ENCODE measurements around the gene EFCAB11.

The EFCAB11 gene

DNA sequence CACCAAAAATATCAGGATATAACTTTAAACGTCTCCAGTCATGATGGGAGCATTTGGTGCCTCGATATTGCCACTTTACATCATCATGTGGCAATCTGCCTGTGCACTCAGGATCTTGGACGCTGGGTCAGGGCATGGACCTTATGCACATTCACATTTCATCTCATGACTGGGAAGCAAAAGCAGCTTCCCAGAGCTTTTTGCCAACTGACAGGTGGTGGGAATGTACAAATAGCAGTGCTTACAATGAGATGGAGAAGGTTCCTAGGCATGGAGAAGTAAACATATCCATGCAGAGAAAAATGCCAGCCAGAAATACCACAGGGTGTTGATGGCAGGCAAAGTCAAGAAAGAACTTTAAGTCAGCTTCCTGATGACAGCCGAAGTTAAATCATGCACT lies 30.3 kb downstream of the EFCAB11 start:
- POLR2A ChIA-PET, result no interaction called here
- H3K4me3 ChIP-seq (ENCODE audit: control insufficient read depth in 1 of 7, extremely low read depth in 1 of 7, insufficient read depth in 4 of 7, low read depth in 2 of 7, low read length in 6 of 7), result no peak overlapping the region
- H3K27me3 ChIP-seq (replicated peaks in 2 of 5; ENCODE audit: control insufficient read depth in 4 of 5, insufficient read depth in 5 of 5, low read length in 4 of 5), result no peaks in the 10 kb centered on the region
- no peak for DNase-seq
- no peaks in the 10 kb centered on the region for H3K9me3 ChIP-seq (ENCODE audit: control extremely low read depth in 1 of 5, control insufficient read depth in 4 of 5, insufficient read depth in 2 of 5, low read depth in 1 of 5, low read length in 4 of 5)
- no peak overlapping the region for H3K27ac ChIP-seq (ENCODE audit: insufficient read depth in 1 of 2, low read depth in 1 of 2, low read length in 2 of 2, poor library complexity in 1 of 2, severe bottlenecking in 2 of 2)
- CTCF ChIA-PET, result interaction anchor here (2.9 kb wide), 1 partner anchor 11 kb away, joined by 10 read pairs; no protein-coding TSS in a partner anchor
- H3K36me3 ChIP-seq (ENCODE audit: control insufficient read depth in 4 of 4, insufficient read depth in 4 of 4, low read length in 3 of 4), result peaks cover 0 to 2% (median under 1%) of the 10 kb centered on the region in 4 experiments
- WGBS (ENCODE audit: insufficient coverage), result 100% methylated on average over 2 of the region's 4 CpGs
- H3K4me1 ChIP-seq (ENCODE audit: control extremely low read depth in 1 of 4, control insufficient read depth in 4 of 4, insufficient read depth in 4 of 4, low read length in 3 of 4), result no peaks in the 10 kb centered on the region

- CTCF ChIA-PET, result interaction anchor here (0.7 to 2.9 kb wide), 4 partner anchors 9 to 922 kb away, joined by 3 to 10 read pairs (median 3); no protein-coding TSS in a partner anchor
- Histone ChIP-seq H3K27ac (ENCODE audit: insufficient read depth in 1 of 2, low read depth in 1 of 2, low read length in 2 of 2, poor library complexity in 1 of 2, severe bottlenecking in 2 of 2) (no peak overlapping the region), H3K4me3 (ENCODE audit: control insufficient read depth in 1 of 7, extremely low read depth in 1 of 7, insufficient read depth in 4 of 7, low read depth in 2 of 7, low read length in 6 of 7) (no peak overlapping the region), H3K4me1 (ENCODE audit: control extremely low read depth in 1 of 4, control insufficient read depth in 4 of 4, insufficient read depth in 4 of 4, low read length in 3 of 4) (no peaks in the 10 kb centered on the region), H3K36me3 (ENCODE audit: control insufficient read depth in 4 of 4, insufficient read depth in 4 of 4, low read length in 3 of 4) (peaks cover 0 to 3% (median 1%) of the 10 kb centered on the region in 4 experiments), H3K27me3 (replicated peaks in 2 of 5; ENCODE audit: control insufficient read depth in 4 of 5, insufficient read depth in 5 of 5, low read length in 4 of 5) (no peaks in the 10 kb centered on the region), H3K9me3 (ENCODE audit: control extremely low read depth in 1 of 5, control insufficient read depth in 4 of 5, insufficient read depth in 2 of 5, low read depth in 1 of 5, low read length in 4 of 5) (no peaks in the 10 kb centered on the region)
- no peak for DNase-seq
- POLR2A ChIA-PET, result no interaction called here
- WGBS (ENCODE audit: insufficient coverage), result 90% methylated on average over 2 of the region's 6 CpGs
Observed at GRCh38 chr14:89922031-89922907, 32.3 kb downstream of the EFCAB11 start.

GRCh38 chr14:89921346-89921745 lies 33.2 kb downstream of the EFCAB11 start:
- peaks cover 0 to 3% (median 1%) of the 10 kb centered on the region in 4 experiments for H3K36me3 ChIP-seq (ENCODE audit: control insufficient read depth in 4 of 4, insufficient read depth in 4 of 4, low read length in 3 of 4)
- H3K9me3 ChIP-seq (ENCODE audit: control extremely low read depth in 1 of 5, control insufficient read depth in 4 of 5, insufficient read depth in 2 of 5, low read depth in 1 of 5, low read length in 4 of 5), result no peaks in the 10 kb centered on the region
- ChIA-PET POLR2A (interaction anchor here (0.6 kb wide), 1 partner anchor 379 kb away, joined by 3 read pairs; no protein-coding TSS in a partner anchor), CTCF (interaction anchor here (1.6 to 2.9 kb wide), 2 partner anchors 8 kb away, joined by 4 to 10 read pairs; no protein-coding TSS in a partner anchor)
- no peaks in the 10 kb centered on the region for H3K4me1 ChIP-seq (ENCODE audit: control extremely low read depth in 1 of 4, control insufficient read depth in 4 of 4, insufficient read depth in 4 of 4, low read length in 3 of 4)
- no peak for DNase-seq
- H3K4me3 ChIP-seq (ENCODE audit: control insufficient read depth in 1 of 7, extremely low read depth in 1 of 7, insufficient read depth in 4 of 7, low read depth in 2 of 7, low read length in 6 of 7), result no peak overlapping the region
- 90% methylated on average over 2 of the region's 3 CpGs for WGBS (ENCODE audit: insufficient coverage)
- H3K27me3 ChIP-seq (replicated peaks in 2 of 5; ENCODE audit: control insufficient read depth in 4 of 5, insufficient read depth in 5 of 5, low read length in 4 of 5), result no peaks in the 10 kb centered on the region
- no peak overlapping the region for H3K27ac ChIP-seq (ENCODE audit: insufficient read depth in 1 of 2, low read depth in 1 of 2, low read length in 2 of 2, poor library complexity in 1 of 2, severe bottlenecking in 2 of 2)

- no peaks in the 10 kb centered on the region for H3K27me3 ChIP-seq (replicated peaks in 2 of 5; ENCODE audit: control insufficient read depth in 4 of 5, insufficient read depth in 5 of 5, low read length in 4 of 5)
- H3K27ac ChIP-seq (ENCODE audit: insufficient read depth in 1 of 2, low read depth in 1 of 2, low read length in 2 of 2, poor library complexity in 1 of 2, severe bottlenecking in 2 of 2), result no peak overlapping the region
- ChIA-PET CTCF (interaction anchor here (0.9 to 1.6 kb wide), 3 partner anchors 9 to 893 kb away, joined by 3 to 4 read pairs (median 3); no protein-coding TSS in a partner anchor), POLR2A (no interaction called here)
- WGBS (ENCODE audit: insufficient coverage), result 100% methylated on average over 1 of the region's 2 CpGs
- no peak overlapping the region for H3K4me3 ChIP-seq (ENCODE audit: control insufficient read depth in 1 of 7, extremely low read depth in 1 of 7, insufficient read depth in 4 of 7, low read depth in 2 of 7, low read length in 6 of 7)
- H3K4me1 ChIP-seq (ENCODE audit: control extremely low read depth in 1 of 4, control insufficient read depth in 4 of 4, insufficient read depth in 4 of 4, low read length in 3 of 4), result peaks cover 0 to 1% (median 0%) of the 10 kb centered on the region in 4 experiments
- peaks cover 0 to 3% (median 1%) of the 10 kb centered on the region in 4 experiments for H3K36me3 ChIP-seq (ENCODE audit: control insufficient read depth in 4 of 4, insufficient read depth in 4 of 4, low read length in 3 of 4)
- no peak for DNase-seq
- no peaks in the 10 kb centered on the region for H3K9me3 ChIP-seq (ENCODE audit: control extremely low read depth in 1 of 5, control insufficient read depth in 4 of 5, insufficient read depth in 2 of 5, low read depth in 1 of 5, low read length in 4 of 5)
Observed at GRCh38 chr14:89920056-89920455, 34.5 kb downstream of the EFCAB11 start.

DNA sequence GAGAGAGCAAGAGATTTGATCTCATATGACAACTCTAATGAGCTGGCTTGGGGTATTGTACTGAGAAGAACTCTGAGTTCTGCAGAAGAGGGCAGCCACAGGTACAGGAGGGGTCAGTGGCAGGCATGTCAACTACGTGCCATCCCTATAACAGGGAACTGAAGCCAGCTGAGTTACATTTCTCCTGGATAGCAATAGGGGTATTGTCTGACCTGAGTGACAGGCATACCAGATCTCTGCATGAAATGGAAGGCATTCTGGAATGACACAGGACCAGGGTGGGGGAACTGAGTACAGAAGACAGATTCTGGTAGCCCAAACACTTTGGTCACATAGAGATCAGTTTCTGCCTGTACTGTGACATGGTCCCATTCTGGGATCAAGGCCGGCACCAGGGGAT lies 35.8 kb downstream of the EFCAB11 start:
- POLR2A ChIA-PET, result no interaction called here
- Histone ChIP-seq H3K4me1 (ENCODE audit: control extremely low read depth in 1 of 4, control insufficient read depth in 4 of 4, insufficient read depth in 4 of 4, low read length in 3 of 4) (peaks cover 0 to 7% (median 0%) of the 10 kb centered on the region in 4 experiments), H3K4me3 (ENCODE audit: control insufficient read depth in 1 of 7, extremely low read depth in 1 of 7, insufficient read depth in 4 of 7, low read depth in 2 of 7, low read length in 6 of 7) (no peak overlapping the region), H3K9me3 (ENCODE audit: control extremely low read depth in 1 of 5, control insufficient read depth in 4 of 5, insufficient read depth in 2 of 5, low read depth in 1 of 5, low read length in 4 of 5) (no peaks in the 10 kb centered on the region), H3K27me3 (replicated peaks in 2 of 5; ENCODE audit: control insufficient read depth in 4 of 5, insufficient read depth in 5 of 5, low read length in 4 of 5) (no peaks in the 10 kb centered on the region), H3K27ac (ENCODE audit: insufficient read depth in 1 of 2, low read depth in 1 of 2, low read length in 2 of 2, poor library complexity in 1 of 2, severe bottlenecking in 2 of 2) (no peak overlapping the region), H3K36me3 (ENCODE audit: control insufficient read depth in 4 of 4, insufficient read depth in 4 of 4, low read length in 3 of 4) (peaks cover 0 to 3% (median 1%) of the 10 kb centered on the region in 4 experiments)
- WGBS (ENCODE audit: insufficient coverage), result 100% methylated on average over 2 of the region's 2 CpGs
- DNase-seq, result no peak
- CTCF ChIA-PET, result interaction anchor here (1.3 to 2.5 kb wide), 2 partner anchors 8 to 879 kb away, joined by 3 to 7 read pairs; no protein-coding TSS in a partner anchor

DNA sequence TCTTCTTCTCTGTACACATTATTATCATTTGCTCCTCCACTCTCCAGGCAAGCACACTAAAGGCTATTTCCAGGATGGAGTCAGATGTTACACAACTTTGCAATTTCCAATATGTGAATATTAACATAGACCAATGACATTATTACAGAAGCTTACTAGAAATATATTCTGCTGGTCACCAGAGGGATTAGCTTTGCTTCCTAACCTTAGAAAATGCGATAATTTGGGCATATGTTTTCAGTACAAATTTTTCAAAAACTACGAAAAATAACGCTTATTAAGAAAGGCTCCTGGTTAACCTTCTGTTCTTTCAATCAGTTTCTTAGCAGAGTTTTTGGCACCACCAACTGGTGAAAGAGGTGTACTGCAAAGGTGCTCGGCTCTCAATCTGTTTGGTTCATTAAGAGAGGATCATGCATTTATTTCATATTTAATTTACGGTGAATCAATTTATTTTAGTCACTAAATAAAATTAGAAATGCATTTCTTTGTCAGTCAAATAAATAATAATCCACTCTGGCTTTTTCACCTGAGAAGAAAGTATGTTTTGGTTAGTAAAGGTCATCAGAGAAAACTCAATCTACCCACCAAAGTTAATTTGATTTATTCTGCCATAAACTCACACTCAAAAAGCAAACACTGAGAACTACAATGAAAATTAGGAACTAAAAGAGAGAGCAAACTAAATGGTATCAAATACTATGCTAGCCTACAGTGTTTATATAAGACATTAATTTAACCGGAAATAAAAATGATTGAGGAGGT lies 39.2 kb downstream of the EFCAB11 start:
- DNase-seq, result peak; percentile 70 to 87 (median 81)
- Histone ChIP-seq H3K9me3 (ENCODE audit: control extremely low read depth in 1 of 5, control insufficient read depth in 4 of 5, insufficient read depth in 2 of 5, low read depth in 1 of 5, low read length in 4 of 5) (no peaks in the 10 kb centered on the region), H3K36me3 (ENCODE audit: control insufficient read depth in 4 of 4, insufficient read depth in 4 of 4, low read length in 3 of 4) (peaks cover 0 to 3% (median 1%) of the 10 kb centered on the region in 4 experiments), H3K4me3 (ENCODE audit: control insufficient read depth in 1 of 7, extremely low read depth in 1 of 7, insufficient read depth in 4 of 7, low read depth in 2 of 7, low read length in 6 of 7) (peak overlapping the region in 1 of 7 experiments; percentile 29), H3K4me1 (ENCODE audit: control extremely low read depth in 1 of 4, control insufficient read depth in 4 of 4, insufficient read depth in 4 of 4, low read length in 3 of 4) (peaks cover 4 to 34% (median 15%) of the 10 kb centered on the region in 4 experiments), H3K27ac (ENCODE audit: insufficient read depth in 1 of 2, low read depth in 1 of 2, low read length in 2 of 2, poor library complexity in 1 of 2, severe bottlenecking in 2 of 2) (no peak overlapping the region), H3K27me3 (replicated peaks in 2 of 5; ENCODE audit: control insufficient read depth in 4 of 5, insufficient read depth in 5 of 5, low read length in 4 of 5) (no peaks in the 10 kb centered on the region)
- ChIA-PET POLR2A (interaction anchor here (0.8 kb wide), 1 partner anchor 246 kb away, joined by 3 read pairs; no protein-coding TSS in a partner anchor), CTCF (interaction anchor here (0.7 to 2.9 kb wide), 5 partner anchors 242 to 888 kb away, joined by 3 to 9 read pairs (median 3); no protein-coding TSS in a partner anchor)
- 100% methylated on average over 1 of the region's 6 CpGs for WGBS (ENCODE audit: insufficient coverage)

Measured in common myeloid progenitor, CD34-positive (primary cell).